CD4-positive, alpha-beta memory T cell (primary cell): ENCODE measurements around the gene BOD1L1. TPM values are rescaled to one million over a fixed set of nuclear protein-coding genes. Genes with fewer than 3 reads are reported as not detected.

ENCODE experiments used
- CTCF ChIA-PET: fragments of 350-600 bp; sonication (Branson Sonifier 250); formaldehyde crosslinking; loops from one replicate; lab custom pipeline; 2021; ENCODE audit warnings: inconsistent platforms; ENCODE audit not compliant: partially characterized antibody; lab: Charles Lee
- POLR2A ChIA-PET: fragments of 350-600 bp; sonication (Branson Sonifier 250); formaldehyde crosslinking; loops from one replicate; lab custom pipeline; 2021; ENCODE audit not compliant: partially characterized antibody; lab: Charles Lee
- DNase-seq, 5 donors: peaks; one replicate each; pipeline versions ENCODE4 v3.0.0 to v3.0.0-alpha.2; 2020 to 2022; ENCODE audit warnings: mixed read lengths in 1 of 5
- H3K27ac ChIP-seq: one replicate; pipeline ENCODE4 v1.7.0; 2013; ENCODE audit warnings: low read depth, low read length
- H3K27me3 ChIP-seq: 2 replicates; pipeline ENCODE4 v1.7.0; 2013; ENCODE audit warnings: mild to moderate bottlenecking, low read length, moderate library complexity; ENCODE audit not compliant: insufficient read depth
- H3K36me3 ChIP-seq: 2 replicates; pipeline ENCODE4 v1.7.0; 2013; ENCODE audit warnings: mild to moderate bottlenecking, low read length, moderate library complexity; ENCODE audit not compliant: insufficient read depth
- H3K4me1 ChIP-seq: 2 replicates; pipeline ENCODE4 v1.7.0; 2013; ENCODE audit warnings: mild to moderate bottlenecking, low read length, moderate library complexity; ENCODE audit not compliant: insufficient read depth
- H3K4me3 ChIP-seq, 2 donors: one replicate each; pipeline ENCODE4 v1.7.0; 2013; ENCODE audit warnings: low read length in 2 of 2, mild to moderate bottlenecking in 1 of 2
- H3K9me3 ChIP-seq, 2 donors: one replicate each; pipeline ENCODE4 v1.7.0; 2013; ENCODE audit warnings: low read length in 2 of 2, control low read depth in 1 of 2; ENCODE audit not compliant: control insufficient read depth in 1 of 2
- H3K27ac Mint-ChIP-seq, 7 donors: one replicate each; pipeline ENCODE4 v1.8.0; 2020 to 2021; ENCODE audit warnings: mixed read lengths in 7 of 7, mild to moderate bottlenecking in 6 of 7, inconsistent platforms in 3 of 7, moderate library complexity in 3 of 7
- H3K27me3 Mint-ChIP-seq, 2 donors: one replicate each; pipeline ENCODE4 v1.8.0; 2020 to 2021; ENCODE audit warnings: mixed read lengths in 2 of 2
- H3K36me3 Mint-ChIP-seq, 2 donors: one replicate each; pipeline ENCODE4 v1.8.0; 2020 to 2021; ENCODE audit warnings: mixed read lengths in 2 of 2, inconsistent platforms in 1 of 2, mild to moderate bottlenecking in 1 of 2
- H3K4me1 Mint-ChIP-seq, 4 donors: one replicate each; pipeline ENCODE4 v1.8.0; 2020 to 2021; ENCODE audit warnings: mixed read lengths in 4 of 4, mild to moderate bottlenecking in 1 of 4
- H3K4me3 Mint-ChIP-seq, 8 donors: one replicate each; pipeline ENCODE4 v1.8.0; 2020 to 2021; ENCODE audit warnings: mixed read lengths in 8 of 8, mild to moderate bottlenecking in 7 of 8, moderate library complexity in 6 of 8, inconsistent platforms in 3 of 8
- H3K9me3 Mint-ChIP-seq, 8 donors: one replicate each; pipeline ENCODE4 v1.8.0; 2020 to 2021; ENCODE audit warnings: mixed read lengths in 8 of 8, mild to moderate bottlenecking in 5 of 8, inconsistent platforms in 3 of 8, moderate library complexity in 1 of 8
- intact Hi-C: fragments of 100-400 bp; cut with micrococcal nuclease; formaldehyde crosslinking; loops from one replicate; pipeline ENCODE4 v1.15.1; 2023
- polyA plus RNA-seq, 2 donors: library from polyadenylated mRNA; unstranded; fragments of 300-500 nt; fragmentation: Illumina TruSeq; gene quantifications; one replicate each; pipeline ENCODE4 v1.2.3, GENCODE V29; 2021
- total RNA-seq, 2 experiments: library from RNA; stranded (reverse); gene quantifications; one replicate each; pipeline ENCODE4 v1.2.3, GENCODE V29; 2021

Gene BOD1L1
- total and polyA plus RNA-seq, 4 experiments from 2014 or later = 0.86 to 72.3 (median 37.3) TPM

DNA sequence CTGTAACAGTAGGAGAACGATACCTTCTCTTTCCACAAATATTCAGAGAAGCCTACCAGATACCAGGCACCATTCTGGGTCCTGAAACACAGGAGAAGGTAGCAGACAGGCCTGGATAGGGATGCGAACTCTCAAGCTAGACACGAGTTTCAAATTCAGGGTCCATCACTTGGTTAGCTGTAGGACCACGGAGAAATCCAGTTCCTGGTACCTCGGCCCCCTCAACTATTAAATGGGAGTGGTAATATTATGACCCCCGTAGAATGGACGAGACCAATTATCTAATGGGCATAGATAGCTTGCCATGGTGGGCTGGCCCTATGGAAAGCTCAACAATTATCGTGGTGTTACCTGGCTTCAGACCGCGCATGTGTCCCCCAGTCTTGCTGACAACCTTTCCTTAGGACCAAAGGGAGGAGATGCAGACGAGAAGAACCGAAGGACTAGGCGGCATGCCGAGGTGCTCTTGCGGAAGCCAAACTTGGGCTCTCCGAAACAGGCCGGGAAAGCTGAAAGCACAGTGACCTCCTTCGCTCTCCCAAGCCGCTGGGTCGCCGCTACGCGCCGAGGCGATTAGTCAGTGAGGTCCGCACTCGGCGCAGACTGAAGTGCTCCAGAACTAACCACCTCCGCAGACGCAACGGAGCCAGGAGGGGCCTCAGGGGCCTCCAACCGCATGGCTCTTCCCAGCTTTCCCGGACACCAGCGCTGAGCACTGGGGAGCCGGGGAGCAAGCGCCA lies 102.9 kb downstream of the BOD1L1 start:
- H3K4me1 Mint-ChIP-seq = peaks cover 17 to 38% (median 27%) of the 10 kb centered on the region in 4 donors
- intact Hi-C loops = no loop called here
- H3K9me3 Mint-ChIP-seq = peaks cover 0 to 28% (median 21%) of the 10 kb centered on the region in 8 donors
- H3K27me3 Mint-ChIP-seq = peaks cover 69 to 74% of the 10 kb centered on the region in 2 donors
- no peak for DNase-seq
- Histone ChIP-seq H3K36me3 (no peaks in the 10 kb centered on the region), H3K27me3 (peaks cover 55% of the 10 kb centered on the region), H3K27ac (no peak overlapping the region), H3K4me3 (no peak overlapping the region), H3K4me1 (peaks cover 27% of the 10 kb centered on the region), H3K9me3 (no peaks in the 10 kb centered on the region)
- CTCF ChIA-PET = interaction anchor here (1.7 kb wide), 1 partner anchor 17 kb away, joined by 3 read pairs; no protein-coding TSS in a partner anchor
- no peaks in the 10 kb centered on the region for H3K36me3 Mint-ChIP-seq
- POLR2A ChIA-PET = no interaction called here
- H3K4me3 Mint-ChIP-seq = no peak overlapping the region
- no peak overlapping the region for H3K27ac Mint-ChIP-seq

DNA sequence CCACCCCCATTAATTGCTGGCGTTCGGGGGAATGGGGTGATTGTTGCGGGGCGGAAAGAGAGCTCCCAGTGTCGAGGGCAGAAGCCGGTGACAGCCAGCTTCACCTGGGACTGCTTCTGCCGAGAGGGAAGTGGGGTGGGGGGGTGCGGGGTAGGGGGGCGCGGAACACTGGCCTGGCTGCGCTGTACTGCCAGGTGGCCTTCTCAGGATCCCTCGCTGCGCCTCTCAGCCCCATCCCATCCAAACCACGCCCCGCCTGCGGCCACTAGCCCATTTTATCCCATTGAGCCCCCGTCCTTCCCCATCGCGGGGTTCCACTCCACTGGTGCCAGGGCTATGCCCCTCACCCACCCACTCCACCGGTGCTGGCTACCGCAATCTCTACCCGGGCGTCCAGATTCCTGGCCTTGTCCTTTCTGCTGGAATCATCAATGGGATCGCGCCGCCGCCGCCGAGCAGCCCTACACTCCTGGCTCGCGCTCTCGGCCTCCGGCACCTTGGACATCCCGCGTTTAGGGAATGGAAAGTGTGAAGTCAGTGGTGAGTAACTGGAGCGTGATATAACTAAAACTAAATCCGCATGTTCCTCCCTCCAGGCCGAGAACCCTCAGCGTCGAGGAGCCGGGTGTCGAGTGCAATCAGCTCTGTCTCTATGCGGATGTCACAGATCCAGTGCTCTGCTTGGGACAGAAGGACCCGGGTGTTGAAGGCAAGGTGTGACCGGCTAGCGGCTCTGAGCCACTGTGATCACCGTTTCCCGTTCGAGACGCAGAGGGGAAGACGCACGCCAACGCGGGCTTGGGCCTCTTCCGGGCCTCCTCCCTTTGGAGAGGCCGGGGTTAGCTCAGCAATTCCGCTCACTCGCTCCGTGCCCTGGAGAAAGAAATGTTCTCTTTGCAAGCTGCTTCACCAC lies 103.7 kb downstream of the BOD1L1 start:
- DNase-seq = no peak
- intact Hi-C loops = no loop called here
- Histone ChIP-seq H3K36me3 (no peaks in the 10 kb centered on the region), H3K27me3 (peaks cover 47% of the 10 kb centered on the region), H3K4me3 (no peak overlapping the region), H3K9me3 (no peaks in the 10 kb centered on the region), H3K27ac (no peak overlapping the region), H3K4me1 (peaks cover 23% of the 10 kb centered on the region)
- peak overlapping the region in 1 of 7 donors; percentile 6 for H3K27ac Mint-ChIP-seq
- no peaks in the 10 kb centered on the region for H3K36me3 Mint-ChIP-seq
- ChIA-PET POLR2A (no interaction called here), CTCF (interaction anchor here (1.7 kb wide), 1 partner anchor 18 kb away, joined by 3 read pairs; no protein-coding TSS in a partner anchor)
- peak overlapping the region in 1 of 8 donors; percentile 25 for H3K4me3 Mint-ChIP-seq
- H3K27me3 Mint-ChIP-seq = peaks cover 65 to 72% of the 10 kb centered on the region in 2 donors
- H3K4me1 Mint-ChIP-seq = peaks cover 16 to 30% (median 21%) of the 10 kb centered on the region in 4 donors
- peaks cover 0 to 25% (median 20%) of the 10 kb centered on the region in 8 donors for H3K9me3 Mint-ChIP-seq

GRCh38 chr4:13523105-13523477 lies 104.4 kb downstream of the BOD1L1 start:
- ChIA-PET CTCF (no interaction called here), POLR2A (no interaction called here)
- no peak for DNase-seq
- intact Hi-C loops = no loop called here
- Histone ChIP-seq H3K9me3 (no peaks in the 10 kb centered on the region), H3K4me1 (peaks cover 15% of the 10 kb centered on the region), H3K4me3 (no peak overlapping the region), H3K27ac (no peak overlapping the region), H3K27me3 (peaks cover 39% of the 10 kb centered on the region), H3K36me3 (no peaks in the 10 kb centered on the region)
- Mint-ChIP-seq H3K4me3 (peak overlapping the region in 5 of 8 donors; percentile 6 to 43 (median 26)), H3K9me3 (peaks cover 0 to 25% (median 17%) of the 10 kb centered on the region in 8 donors), H3K36me3 (no peaks in the 10 kb centered on the region), H3K27me3 (peaks cover 58 to 64% of the 10 kb centered on the region in 2 donors), H3K4me1 (peaks cover 8 to 23% (median 14%) of the 10 kb centered on the region in 4 donors), H3K27ac (peak overlapping the region in 1 of 7 donors; percentile 47)

- Histone ChIP-seq H3K9me3 (no peaks in the 10 kb centered on the region), H3K36me3 (no peaks in the 10 kb centered on the region), H3K4me3 (no peak overlapping the region), H3K27me3 (peaks cover 35% of the 10 kb centered on the region), H3K4me1 (peaks cover 9% of the 10 kb centered on the region), H3K27ac (no peak overlapping the region)
- ChIA-PET CTCF (interaction anchor here (1.1 kb wide), 1 partner anchor 26 kb away, joined by 4 read pairs; no protein-coding TSS in a partner anchor), POLR2A (no interaction called here)
- H3K27me3 Mint-ChIP-seq = peaks cover 56 to 63% of the 10 kb centered on the region in 2 donors
- H3K27ac Mint-ChIP-seq = no peak overlapping the region
- peaks cover 0 to 25% (median 17%) of the 10 kb centered on the region in 8 donors for H3K9me3 Mint-ChIP-seq
- peak overlapping the region in 7 of 8 donors; percentile 21 to 57 (median 43) for H3K4me3 Mint-ChIP-seq
- peaks cover 7 to 18% (median 12%) of the 10 kb centered on the region in 4 donors for H3K4me1 Mint-ChIP-seq
- no peak for DNase-seq
- intact Hi-C loops = no loop called here
- no peaks in the 10 kb centered on the region for H3K36me3 Mint-ChIP-seq
Observed at GRCh38 chr4:13522282-13523104, 105.0 kb downstream of the BOD1L1 start.

GRCh38 chr4:13521047-13521446 lies 106.5 kb downstream of the BOD1L1 start:
- intact Hi-C loops = no loop called here
- ChIA-PET CTCF (interaction anchor here (1.1 kb wide), 1 partner anchor 27 kb away, joined by 4 read pairs; no protein-coding TSS in a partner anchor), POLR2A (no interaction called here)

More at GRCh38 chr4:13521047-13521446, 106.5 kb downstream of the BOD1L1 start:
- Mint-ChIP-seq H3K4me3 (no peak overlapping the region), H3K4me1 (peaks cover 4 to 13% (median 7%) of the 10 kb centered on the region in 4 donors), H3K27ac (no peak overlapping the region), H3K27me3 (peaks cover 46 to 48% of the 10 kb centered on the region in 2 donors), H3K9me3 (peaks cover 0 to 24% (median 13%) of the 10 kb centered on the region in 8 donors), H3K36me3 (no peaks in the 10 kb centered on the region)
- Histone ChIP-seq H3K4me1 (peaks cover 7% of the 10 kb centered on the region), H3K27ac (no peak overlapping the region), H3K36me3 (no peaks in the 10 kb centered on the region), H3K9me3 (no peaks in the 10 kb centered on the region), H3K27me3 (peaks cover 21% of the 10 kb centered on the region), H3K4me3 (no peak overlapping the region)
- DNase-seq = no peak
